HG02623 (cell line): Measurements from ENCODE around the gene UNC13A.

Source experiments
- ATAC-seq: cut with Tn5 transposase; IDR thresholded peaks from one replicate; pipeline ENCODE4 v1.9.1; 2021; ENCODE audit warnings: moderate library complexity; ENCODE audit not compliant: unreplicated experiment

UNC13A gene

GRCh38 chr19:17711851-17712250 lies 23.7 kb upstream of the UNC13A start:
- ATAC-seq: no peak

- ATAC-seq: no peak
Measured at GRCh38 chr19:17706750-17707181, 18.6 kb upstream of the UNC13A start.

- ATAC-seq: no peak
Measured at GRCh38 chr19:17703824-17704463, 15.8 kb upstream of the UNC13A start.

- ATAC-seq: no peak
Measured at GRCh38 chr19:17695198-17695597, 7.0 kb upstream of the UNC13A start.

- no peak for ATAC-seq
Measured at GRCh38 chr19:17692566-17692965, 4.4 kb upstream of the UNC13A start.

- ATAC-seq: no peak
Measured at GRCh38 chr19:17688853-17689595, 870 bp upstream of the UNC13A start.

- no peak for ATAC-seq
Measured at GRCh38 chr19:17687141-17687856, 855 bp downstream of the UNC13A start.

- no peak for ATAC-seq
Measured at GRCh38 chr19:17686592-17687024, 1.5 kb downstream of the UNC13A start.

GRCh38 chr19:17686023-17686521 lies 2.1 kb downstream of the UNC13A start:
- no peak for ATAC-seq

GRCh38 chr19:17685451-17686022 lies 2.6 kb downstream of the UNC13A start:
- no peak for ATAC-seq

GRCh38 chr19:17684256-17684655 lies 3.9 kb downstream of the UNC13A start:
- ATAC-seq: no peak

GRCh38 chr19:17683078-17683477 lies 5.1 kb downstream of the UNC13A start:
- ATAC-seq: no peak

- no peak for ATAC-seq
Measured at GRCh38 chr19:17682273-17682672, 5.9 kb downstream of the UNC13A start.

- no peak for ATAC-seq
Measured at GRCh38 chr19:17681505-17682125, 6.5 kb downstream of the UNC13A start.

- no peak for ATAC-seq
Measured at GRCh38 chr19:17680230-17680722, 7.9 kb downstream of the UNC13A start.

GRCh38 chr19:17679526-17680229 lies 8.5 kb downstream of the UNC13A start:
- ATAC-seq: no peak

- ATAC-seq: no peak
Measured at GRCh38 chr19:17678836-17679235, 9.3 kb downstream of the UNC13A start.

GRCh38 chr19:17677002-17677401 lies 11.2 kb downstream of the UNC13A start:
- ATAC-seq: no peak

GRCh38 chr19:17676295-17676694 lies 11.9 kb downstream of the UNC13A start:
- ATAC-seq: no peak
